PC-9 (cell line): ENCODE measurements around the gene CPPED1.

Experiments used
- EZH2 ChIP-seq: fragments of 200-600 bp; sonication (generic); IDR thresholded peaks from 2 replicates; pipeline ENCODE4 v1.8.0; 2017; ENCODE audit warnings: antibody characterized with exemption, low read depth
- TF ChIP-seq, protein P1 (sequence below): fragments of 200-600 bp; sonication (generic); conservative IDR thresholded peaks from 2 replicates; pipeline ENCODE4 v1.6.1; 2017; ENCODE audit warnings: mixed run types, antibody characterized with exemption, mild to moderate bottlenecking, moderate library complexity

DNA sequence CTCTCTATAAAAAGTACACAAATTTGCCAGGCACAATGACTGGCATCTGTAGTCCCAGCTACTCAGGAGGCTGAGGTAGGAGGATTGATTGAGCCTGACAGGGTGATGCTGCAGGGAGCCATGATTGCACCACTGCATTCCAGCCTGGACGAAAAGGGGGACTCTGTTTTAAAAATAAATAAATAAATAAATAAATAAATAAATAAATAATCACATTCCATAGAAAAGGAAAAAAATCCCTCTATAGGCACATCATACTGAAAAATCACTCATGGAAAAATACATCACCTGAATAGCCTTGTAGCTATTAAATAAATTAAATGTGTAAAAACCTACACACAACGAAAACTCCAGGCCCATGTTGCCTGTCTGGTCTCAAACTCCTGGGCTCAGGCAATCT lies 56.4 kb downstream of the CPPED1 start:
- no peak for TF ChIP-seq EZH2
- TF ChIP-seq, protein P1, sequence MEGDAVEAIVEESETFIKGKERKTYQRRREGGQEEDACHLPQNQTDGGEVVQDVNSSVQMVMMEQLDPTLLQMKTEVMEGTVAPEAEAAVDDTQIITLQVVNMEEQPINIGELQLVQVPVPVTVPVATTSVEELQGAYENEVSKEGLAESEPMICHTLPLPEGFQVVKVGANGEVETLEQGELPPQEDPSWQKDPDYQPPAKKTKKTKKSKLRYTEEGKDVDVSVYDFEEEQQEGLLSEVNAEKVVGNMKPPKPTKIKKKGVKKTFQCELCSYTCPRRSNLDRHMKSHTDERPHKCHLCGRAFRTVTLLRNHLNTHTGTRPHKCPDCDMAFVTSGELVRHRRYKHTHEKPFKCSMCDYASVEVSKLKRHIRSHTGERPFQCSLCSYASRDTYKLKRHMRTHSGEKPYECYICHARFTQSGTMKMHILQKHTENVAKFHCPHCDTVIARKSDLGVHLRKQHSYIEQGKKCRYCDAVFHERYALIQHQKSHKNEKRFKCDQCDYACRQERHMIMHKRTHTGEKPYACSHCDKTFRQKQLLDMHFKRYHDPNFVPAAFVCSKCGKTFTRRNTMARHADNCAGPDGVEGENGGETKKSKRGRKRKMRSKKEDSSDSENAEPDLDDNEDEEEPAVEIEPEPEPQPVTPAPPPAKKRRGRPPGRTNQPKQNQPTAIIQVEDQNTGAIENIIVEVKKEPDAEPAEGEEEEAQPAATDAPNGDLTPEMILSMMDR: no peak
